Vagina (tissue), 2 donors: Measurements from ENCODE around the gene ZNF503.

Experiments
- CTCF ChIP-seq, 3 experiments: fragments of 450-650 bp in 2 of 3; fragments of 200-600 bp in 1 of 3; sonication (generic) in 1 of 3; IDR thresholded peaks; one replicate each; pipeline ENCODE4 v1.5.1; 2017 to 2019; ENCODE audit warnings: antibody characterized with exemption in 3 of 3, mild to moderate bottlenecking in 2 of 3, moderate library complexity in 2 of 3
- POLR2A ChIP-seq, 2 donors: fragments of 450-650 bp; IDR thresholded peaks; one replicate each; pipeline ENCODE4 v1.6.1; 2017; ENCODE audit warnings: antibody characterized with exemption in 2 of 2, mild to moderate bottlenecking in 2 of 2, moderate library complexity in 2 of 2
- POLR2AphosphoS5 ChIP-seq, 2 donors: sonication (generic); formaldehyde crosslinking; IDR thresholded peaks; one replicate each; pipeline ENCODE4 v1.9.0; 2017; ENCODE audit warnings: antibody characterized with exemption in 2 of 2, mild to moderate bottlenecking in 2 of 2, low read depth in 1 of 2; ENCODE audit not compliant: insufficient read depth in 1 of 2

GRCh38 chr10:75443362-75443761, 41.8 kb upstream of the ZNF503 start:
- TF ChIP-seq CTCF (IDR thresholded peaks at IDR 0.05) (no peak), POLR2A (IDR thresholded peaks at IDR 0.05) (no peak), POLR2AphosphoS5 (IDR thresholded peaks at IDR 0.05; ENCODE audit: insufficient read depth in 1 of 2, low read depth in 1 of 2) (no peak)
